CD4-positive, CD25-positive, alpha-beta regulatory T cell (primary cell): ENCODE measurements around the gene SULT1E1. TPM values are rescaled to one million over a fixed set of nuclear protein-coding genes. Genes with fewer than 3 reads are reported as not detected.

ENCODE experiments used
- ATAC-seq, 2 donors: fragments of 150-1000 bp; cut with Tn5 transposase; one replicate each; pipeline ENCODE4 v1.10.0; 2021; ENCODE audit warnings: low read depth in 2 of 2, moderate number of reproducible peaks in 2 of 2, moderate library complexity in 1 of 2
- DNase-seq, 3 donors: peaks; one replicate each; pipeline versions ENCODE4 v3.0.0 to v3.0.0-alpha.2; 2012 to 2022; ENCODE audit warnings: mixed read lengths in 1 of 3
- H3K27ac ChIP-seq: one replicate; pipeline ENCODE4 v1.7.0; 2013; ENCODE audit warnings: mild to moderate bottlenecking, low read length; ENCODE audit not compliant: insufficient read depth, poor library complexity, severe bottlenecking
- H3K27me3 ChIP-seq: one replicate; pipeline ENCODE4 v1.7.0; 2013; ENCODE audit warnings: low read length; ENCODE audit not compliant: control insufficient read depth, insufficient read depth
- H3K36me3 ChIP-seq: one replicate; pipeline ENCODE4 v1.7.0; 2013; ENCODE audit warnings: mild to moderate bottlenecking, low read length, moderate library complexity; ENCODE audit not compliant: control insufficient read depth, insufficient read depth
- H3K4me1 ChIP-seq: 2 replicates; pipeline ENCODE4 v1.7.0; 2013; ENCODE audit warnings: mild to moderate bottlenecking, low read length; ENCODE audit not compliant: insufficient read depth, control insufficient read depth, poor library complexity, severe bottlenecking
- H3K4me3 ChIP-seq: one replicate; pipeline ENCODE4 v1.7.0; 2013; ENCODE audit warnings: low read depth, mild to moderate bottlenecking, low read length, moderate library complexity
- H3K9me3 ChIP-seq, 2 experiments: 1 replicate in 1 of 2; 2 replicates in 1 of 2; pipeline ENCODE4 v1.7.0; 2013; ENCODE audit warnings: low read length in 2 of 2, mild to moderate bottlenecking in 1 of 2, moderate library complexity in 1 of 2; ENCODE audit not compliant: control insufficient read depth in 2 of 2
- H3K27ac Mint-ChIP-seq, 3 donors: one replicate each; pipeline ENCODE4 v1.8.0; 2020 to 2022; ENCODE audit warnings: mild to moderate bottlenecking in 3 of 3, mixed read lengths in 3 of 3, moderate library complexity in 2 of 3
- H3K27me3 Mint-ChIP-seq: one replicate; pipeline ENCODE4 v1.8.0; 2022; ENCODE audit warnings: mild to moderate bottlenecking, mixed read lengths
- H3K36me3 Mint-ChIP-seq: one replicate; pipeline ENCODE4 v1.8.0; 2020; ENCODE audit warnings: mixed read lengths
- H3K4me1 Mint-ChIP-seq, 4 donors: one replicate each; pipeline ENCODE4 v1.8.0; 2020 to 2022; ENCODE audit warnings: mixed read lengths in 4 of 4, mild to moderate bottlenecking in 1 of 4
- H3K4me3 Mint-ChIP-seq, 4 donors: one replicate each; pipeline ENCODE4 v1.8.0; 2020 to 2022; ENCODE audit warnings: mild to moderate bottlenecking in 4 of 4, mixed read lengths in 4 of 4, moderate library complexity in 3 of 4
- H3K9me3 Mint-ChIP-seq, 7 donors: one replicate each; pipeline ENCODE4 v1.8.0; 2020 to 2022; ENCODE audit warnings: mixed read lengths in 7 of 7, mild to moderate bottlenecking in 3 of 7, moderate library complexity in 2 of 7
- polyA plus RNA-seq, 4 donors: library from polyadenylated mRNA; unstranded; fragments of 300-500 nt; fragmentation: Illumina TruSeq; gene quantifications; one replicate each; pipeline ENCODE4 v1.2.3, GENCODE V29; 2021
- total RNA-seq: library from RNA; stranded (reverse); gene quantifications from one replicate; pipeline ENCODE4 v1.2.3, GENCODE V29; 2022

The SULT1E1 gene
- total and polyA plus RNA-seq, 5 donors from 2014 or later: not detected

- Mint-ChIP-seq H3K9me3 (no peaks in the 10 kb centered on the region), H3K27ac (no peak overlapping the region), H3K36me3 (no peaks in the 10 kb centered on the region), H3K4me1 (peaks cover 0 to 9% (median 2%) of the 10 kb centered on the region in 4 donors), H3K4me3 (no peak overlapping the region), H3K27me3 (no peaks in the 10 kb centered on the region)
- no peaks in the 10 kb centered on the region for H3K9me3 ChIP-seq
- no peaks in the 10 kb centered on the region for H3K36me3 ChIP-seq
- DNase-seq (no peak), ATAC-seq (no peak)
- no peak overlapping the region for H3K4me3 ChIP-seq
- H3K4me1 ChIP-seq: no peaks in the 10 kb centered on the region
- no peaks in the 10 kb centered on the region for H3K27me3 ChIP-seq
- H3K27ac ChIP-seq: no peak overlapping the region
Observed at GRCh38 chr4:69838977-69839376, 21.0 kb downstream of the SULT1E1 start.

GRCh38 chr4:69836287-69836686 lies 23.7 kb downstream of the SULT1E1 start:
- H3K9me3 ChIP-seq: no peaks in the 10 kb centered on the region
- peaks cover 0 to 10% (median 0%) of the 10 kb centered on the region in 4 donors for H3K4me1 Mint-ChIP-seq
- no peaks in the 10 kb centered on the region for H3K36me3 ChIP-seq
- H3K9me3 Mint-ChIP-seq: no peaks in the 10 kb centered on the region
- no peak overlapping the region for H3K27ac Mint-ChIP-seq
- no peaks in the 10 kb centered on the region for H3K4me1 ChIP-seq
- ATAC-seq: no peak
- H3K27me3 ChIP-seq: no peaks in the 10 kb centered on the region
- H3K27ac ChIP-seq: no peak overlapping the region
- H3K4me3 Mint-ChIP-seq: no peak overlapping the region
- no peak overlapping the region for H3K4me3 ChIP-seq
- DNase-seq: no peak
- H3K36me3 Mint-ChIP-seq: no peaks in the 10 kb centered on the region
- H3K27me3 Mint-ChIP-seq: no peaks in the 10 kb centered on the region

GRCh38 chr4:69835766-69836165 lies 24.2 kb downstream of the SULT1E1 start:
- H3K36me3 ChIP-seq: no peaks in the 10 kb centered on the region
- no peak overlapping the region for H3K4me3 Mint-ChIP-seq
- H3K4me3 ChIP-seq: no peak overlapping the region
- no peak for DNase-seq
- no peaks in the 10 kb centered on the region for H3K36me3 Mint-ChIP-seq
- ATAC-seq: no peak
- H3K27me3 Mint-ChIP-seq: no peaks in the 10 kb centered on the region
- H3K9me3 Mint-ChIP-seq: no peaks in the 10 kb centered on the region
- no peaks in the 10 kb centered on the region for H3K27me3 ChIP-seq
- H3K4me1 Mint-ChIP-seq: peaks cover 0 to 14% (median 0%) of the 10 kb centered on the region in 4 donors
- no peaks in the 10 kb centered on the region for H3K4me1 ChIP-seq
- no peak overlapping the region for H3K27ac ChIP-seq
- peak overlapping the region in 1 of 3 donors; percentile 22 for H3K27ac Mint-ChIP-seq
- no peaks in the 10 kb centered on the region for H3K9me3 ChIP-seq

GRCh38 chr4:69833251-69833650 lies 26.7 kb downstream of the SULT1E1 start:
- H3K27ac Mint-ChIP-seq: no peak overlapping the region
- H3K27me3 ChIP-seq: no peaks in the 10 kb centered on the region
- peaks cover 0 to 16% (median 0%) of the 10 kb centered on the region in 4 donors for H3K4me1 Mint-ChIP-seq
- H3K9me3 Mint-ChIP-seq: peaks cover 0 to 4% (median 0%) of the 10 kb centered on the region in 7 donors
- ATAC-seq (no peak), DNase-seq (no peak)
- H3K36me3 Mint-ChIP-seq: no peaks in the 10 kb centered on the region
- H3K27me3 Mint-ChIP-seq: no peaks in the 10 kb centered on the region
- H3K4me3 Mint-ChIP-seq: no peak overlapping the region
- H3K27ac ChIP-seq: no peak overlapping the region
- no peaks in the 10 kb centered on the region for H3K36me3 ChIP-seq
- H3K4me1 ChIP-seq: no peaks in the 10 kb centered on the region
- no peaks in the 10 kb centered on the region for H3K9me3 ChIP-seq
- H3K4me3 ChIP-seq: no peak overlapping the region

- Histone ChIP-seq H3K4me1 (no peaks in the 10 kb centered on the region), H3K4me3 (no peak overlapping the region), H3K27ac (no peak overlapping the region), H3K36me3 (no peaks in the 10 kb centered on the region), H3K9me3 (no peaks in the 10 kb centered on the region), H3K27me3 (no peaks in the 10 kb centered on the region)
- Mint-ChIP-seq H3K4me3 (no peak overlapping the region), H3K27me3 (peaks cover 1% of the 10 kb centered on the region), H3K4me1 (peaks cover 0 to 16% (median 0%) of the 10 kb centered on the region in 4 donors), H3K27ac (no peak overlapping the region), H3K36me3 (no peaks in the 10 kb centered on the region), H3K9me3 (peaks cover 0 to 4% (median 0%) of the 10 kb centered on the region in 7 donors)
- ATAC-seq (no peak), DNase-seq (no peak)
Observed at GRCh38 chr4:69832326-69833030, 27.5 kb downstream of the SULT1E1 start.

GRCh38 chr4:69831646-69832325 lies 28.2 kb downstream of the SULT1E1 start:
- peak; percentile 40 to 49 for ATAC-seq
- no peaks in the 10 kb centered on the region for H3K4me1 ChIP-seq

GRCh38 chr4:69831270-69831627 lies 28.7 kb downstream of the SULT1E1 start:
- no peaks in the 10 kb centered on the region for H3K36me3 Mint-ChIP-seq
- H3K9me3 Mint-ChIP-seq: peaks cover 0 to 4% (median 0%) of the 10 kb centered on the region in 7 donors
- no peaks in the 10 kb centered on the region for H3K9me3 ChIP-seq
- no peaks in the 10 kb centered on the region for H3K27me3 ChIP-seq
- H3K4me3 Mint-ChIP-seq: peak overlapping the region in 2 of 4 donors; percentile 68 to 83
- no peaks in the 10 kb centered on the region for H3K36me3 ChIP-seq
- DNase-seq (no peak), ATAC-seq (no peak)
- H3K4me1 ChIP-seq: no peaks in the 10 kb centered on the region
- peaks cover 4% of the 10 kb centered on the region for H3K27me3 Mint-ChIP-seq
- H3K4me3 ChIP-seq: no peak overlapping the region
- H3K27ac ChIP-seq: no peak overlapping the region
- H3K4me1 Mint-ChIP-seq: peaks cover 0 to 14% (median 0%) of the 10 kb centered on the region in 4 donors
- peak overlapping the region in 1 of 3 donors; percentile 19 for H3K27ac Mint-ChIP-seq

More at GRCh38 chr4:69831646-69832325, 28.2 kb downstream of the SULT1E1 start:
- peak in 1 of 3 donors; percentile 16 for DNase-seq
- Histone ChIP-seq H3K27ac (no peak overlapping the region), H3K36me3 (no peaks in the 10 kb centered on the region), H3K9me3 (no peaks in the 10 kb centered on the region), H3K27me3 (no peaks in the 10 kb centered on the region), H3K4me3 (no peak overlapping the region)
- peaks cover 0 to 16% (median 0%) of the 10 kb centered on the region in 4 donors for H3K4me1 Mint-ChIP-seq
- H3K27me3 Mint-ChIP-seq: peaks cover 4% of the 10 kb centered on the region
- H3K27ac Mint-ChIP-seq: peak overlapping the region in 2 of 3 donors; percentile 19 to 36
- peaks cover 0 to 4% (median 0%) of the 10 kb centered on the region in 7 donors for H3K9me3 Mint-ChIP-seq
- peak overlapping the region in 3 of 4 donors; percentile 8 to 83 (median 68) for H3K4me3 Mint-ChIP-seq
- no peaks in the 10 kb centered on the region for H3K36me3 Mint-ChIP-seq
